Right lobe of liver (tissue), 6 donors: ENCODE results near the gene RAPGEF3. TPM values are rescaled to one million over a fixed set of nuclear protein-coding genes. Genes with fewer than 3 reads are reported as not detected.

Experiments
- ATAC-seq, 4 donors: fragments of 200-7000 bp; cut with Tn5 transposase; one replicate each; pipeline ENCODE4 v1.9.1; 2020; ENCODE audit warnings: mild to moderate bottlenecking in 4 of 4, moderate library complexity in 4 of 4
- DNase-seq, 3 donors: peaks; one replicate each; pipeline ENCODE4 v3.0.0-alpha.2; 2020
- H3K27ac ChIP-seq, 3 donors: fragments of 200-600 bp; one replicate each; pipeline ENCODE4 v1.8.0; 2022
- H3K27me3 ChIP-seq, 2 donors: fragments of 200-600 bp; one replicate each; pipeline ENCODE4 v1.8.0; 2022
- H3K36me3 ChIP-seq, 4 donors: fragments of 200-600 bp; sonication (generic) in 1 of 4; one replicate each; pipeline versions ENCODE4 v1.5.1 to v1.8.0; 2017 to 2022; ENCODE audit warnings: control low read depth in 1 of 4
- H3K4me1 ChIP-seq, 4 donors: fragments of 200-600 bp; sonication (generic) in 1 of 4; one replicate each; pipeline versions ENCODE4 v1.5.1 to v1.8.0; 2017 to 2022; ENCODE audit warnings: control low read depth in 1 of 4
- H3K4me3 ChIP-seq, 3 donors: fragments of 200-600 bp; one replicate each; pipeline ENCODE4 v1.8.0; 2022
- H3K9me3 ChIP-seq, 4 donors: fragments of 200-600 bp; sonication (generic) in 1 of 4; one replicate each; pipeline versions ENCODE4 v1.5.1 to v1.8.0; 2017 to 2022; ENCODE audit warnings: control low read depth in 1 of 4
- POLR2A ChIP-seq: fragments of 450-650 bp; IDR thresholded peaks from one replicate; pipeline ENCODE4 v1.6.1; 2017; ENCODE audit warnings: antibody characterized with exemption, mild to moderate bottlenecking
- WGBS: methylation state at CpG from one replicate; pipeline ENCODE4 v1.1.6; 2018; ENCODE audit warnings: low coverage, low lambda C conversion rate; ENCODE audit not compliant: insufficient coverage; ENCODE audit errors: missing lambda C conversion rate; 5-methylcytosine and 5-hydroxymethylcytosine counted together
- intact Hi-C, 2 donors: fragments of 100-400 bp; cut with DNase I; formaldehyde crosslinking; loops; one replicate each; pipeline versions ENCODE4 v1.11.2 to v1.14.1; 2022
- total RNA-seq, 6 experiments: library from RNA; depleted of rRNA in 2 of 6; stranded (reverse); fragments of >200 nt in 2 of 6; fragmentation: NEBNext Ultra II Directional in 3 of 6; extraction: Animal tissue kit (Norgen Biotek cat#: 25700) in 3 of 6; gene quantifications; one replicate each; pipeline versions ENCODE4 v1.1.0 to v1.2.4, GENCODE V29; 2016 to 2023
- TF ChIP-seq, protein P1 (sequence below), 4 donors: fragments of 200-600 bp in 3 of 4; fragments of 450-650 bp in 1 of 4; IDR thresholded peaks; one replicate each; pipeline versions ENCODE4 v1.5.1 to v1.8.0; 2016 to 2022; ENCODE audit warnings: antibody characterized with exemption in 4 of 4, mild to moderate bottlenecking in 2 of 4
- donor health status: DM: no; HTN: yes; CAD: no.
- donor health status: DM: no; HTN: no; CAD: no.
- donor health status: DM: no; HTN: no; CAD: no.
- donor health status: DM: no; HTN: yes; CAD: no.
- donor health status: DM: no; HTN: yes; CAD: no.

Gene RAPGEF3
- total RNA-seq, 6 experiments from 2014 or later: 0.81 to 4.6 (median 2.6) TPM

DNA sequence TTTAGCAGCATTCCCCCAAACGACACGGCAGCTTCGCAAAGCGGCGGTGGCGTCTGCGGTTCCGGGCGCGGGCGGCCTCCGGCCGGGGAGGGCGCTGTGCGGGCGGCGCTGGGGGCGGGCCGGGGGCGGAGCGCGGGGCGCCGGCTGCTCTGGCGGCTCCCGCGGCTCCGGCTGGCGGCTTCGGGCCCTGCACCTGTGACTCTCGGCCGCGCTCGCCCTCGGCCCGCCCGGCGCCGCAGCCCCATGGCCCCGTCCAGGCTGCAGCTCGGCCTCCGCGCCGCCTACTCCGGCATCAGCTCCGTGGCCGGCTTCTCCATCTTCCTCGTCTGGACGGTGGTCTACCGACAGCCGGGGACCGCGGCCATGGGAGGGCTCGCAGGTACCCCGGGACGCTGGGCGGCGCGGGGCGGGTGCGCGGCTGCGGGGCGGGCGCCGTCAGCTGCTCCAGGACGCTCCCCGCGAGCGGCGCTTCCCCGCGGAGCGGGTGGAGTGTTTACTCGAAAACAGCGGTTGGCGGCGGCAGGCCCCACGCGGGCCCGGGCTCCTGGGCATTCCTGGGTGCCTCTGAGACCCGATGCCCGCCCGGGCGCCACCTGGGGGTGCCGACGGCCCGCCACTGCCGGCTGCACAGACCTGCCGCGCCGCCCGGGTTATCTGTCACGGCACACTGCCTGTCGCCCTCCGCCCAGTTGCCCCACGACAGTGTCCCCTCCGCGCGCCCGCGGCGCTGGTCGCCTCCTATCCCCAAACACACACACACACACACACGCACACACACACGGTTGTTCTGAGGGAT lies 14.6 kb upstream of the RAPGEF3 start, which contains the start of gene SLC48A1:
Gene SLC48A1, plus strand, starts transcription at position 177 of the 796 bp plus-strand sequence. Its CDS starts 67 bp downstream, at position 244.
- Histone ChIP-seq H3K4me1 (peaks cover 0 to 42% (median 3%) of the 10 kb centered on the region in 4 donors), H3K27ac (peak within 1 kb of the TSS; percentile 50 to 83 (median 79)), H3K4me3 (peak within 1 kb of the TSS; percentile 88 to 99 (median 95)), H3K27me3 (no peaks in the 10 kb centered on the region), H3K36me3 (no peaks in the 10 kb centered on the region), H3K9me3 (no peaks in the 10 kb centered on the region)
- TF ChIP-seq, protein P1, sequence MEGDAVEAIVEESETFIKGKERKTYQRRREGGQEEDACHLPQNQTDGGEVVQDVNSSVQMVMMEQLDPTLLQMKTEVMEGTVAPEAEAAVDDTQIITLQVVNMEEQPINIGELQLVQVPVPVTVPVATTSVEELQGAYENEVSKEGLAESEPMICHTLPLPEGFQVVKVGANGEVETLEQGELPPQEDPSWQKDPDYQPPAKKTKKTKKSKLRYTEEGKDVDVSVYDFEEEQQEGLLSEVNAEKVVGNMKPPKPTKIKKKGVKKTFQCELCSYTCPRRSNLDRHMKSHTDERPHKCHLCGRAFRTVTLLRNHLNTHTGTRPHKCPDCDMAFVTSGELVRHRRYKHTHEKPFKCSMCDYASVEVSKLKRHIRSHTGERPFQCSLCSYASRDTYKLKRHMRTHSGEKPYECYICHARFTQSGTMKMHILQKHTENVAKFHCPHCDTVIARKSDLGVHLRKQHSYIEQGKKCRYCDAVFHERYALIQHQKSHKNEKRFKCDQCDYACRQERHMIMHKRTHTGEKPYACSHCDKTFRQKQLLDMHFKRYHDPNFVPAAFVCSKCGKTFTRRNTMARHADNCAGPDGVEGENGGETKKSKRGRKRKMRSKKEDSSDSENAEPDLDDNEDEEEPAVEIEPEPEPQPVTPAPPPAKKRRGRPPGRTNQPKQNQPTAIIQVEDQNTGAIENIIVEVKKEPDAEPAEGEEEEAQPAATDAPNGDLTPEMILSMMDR (IDR thresholded peaks at IDR 0.05): peak in 3 of 4 donors; percentile 30 to 67 (median 31)
- TF ChIP-seq POLR2A: peak; percentile 88
- peak; percentile 83 to 86 (median 84) for DNase-seq
- ATAC-seq: peak; percentile 76 to 91 (median 86)
- intact Hi-C loops: no loop called here
- 0% methylated on average over 13 of the region's 106 CpGs for WGBS

DNA sequence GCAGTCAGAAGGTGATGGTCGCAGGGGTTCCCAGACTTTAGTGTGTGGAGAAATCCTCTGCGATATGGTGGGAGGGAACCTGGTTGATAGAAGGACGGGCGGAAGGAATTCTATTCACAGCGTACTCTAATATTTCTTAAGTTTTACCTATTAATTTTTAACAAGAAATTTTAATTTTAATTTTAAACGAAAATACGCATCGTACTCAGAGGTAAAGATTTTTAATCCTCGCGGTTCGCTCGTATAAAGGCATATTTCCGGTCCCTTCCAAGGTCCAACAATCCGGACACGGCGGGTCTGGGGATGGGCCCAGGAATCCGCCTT lies 14.0 kb upstream of the RAPGEF3 start:
- 12% methylated on average over 17 of the region's 17 CpGs for WGBS
- Histone ChIP-seq H3K9me3 (no peaks in the 10 kb centered on the region), H3K27ac (peak overlapping the region in 1 of 3 donors; percentile 83), H3K4me3 (peak overlapping the region; percentile 88 to 99 (median 95)), H3K36me3 (no peaks in the 10 kb centered on the region), H3K27me3 (no peaks in the 10 kb centered on the region), H3K4me1 (peaks cover 0 to 47% (median 3%) of the 10 kb centered on the region in 4 donors)
- no peak for DNase-seq
- ATAC-seq: no peak
- no peak for TF ChIP-seq POLR2A
- TF ChIP-seq, protein P1 (IDR thresholded peaks at IDR 0.05): peak in 1 of 4 donors; percentile 41
- intact Hi-C loops: no loop called here

DNA sequence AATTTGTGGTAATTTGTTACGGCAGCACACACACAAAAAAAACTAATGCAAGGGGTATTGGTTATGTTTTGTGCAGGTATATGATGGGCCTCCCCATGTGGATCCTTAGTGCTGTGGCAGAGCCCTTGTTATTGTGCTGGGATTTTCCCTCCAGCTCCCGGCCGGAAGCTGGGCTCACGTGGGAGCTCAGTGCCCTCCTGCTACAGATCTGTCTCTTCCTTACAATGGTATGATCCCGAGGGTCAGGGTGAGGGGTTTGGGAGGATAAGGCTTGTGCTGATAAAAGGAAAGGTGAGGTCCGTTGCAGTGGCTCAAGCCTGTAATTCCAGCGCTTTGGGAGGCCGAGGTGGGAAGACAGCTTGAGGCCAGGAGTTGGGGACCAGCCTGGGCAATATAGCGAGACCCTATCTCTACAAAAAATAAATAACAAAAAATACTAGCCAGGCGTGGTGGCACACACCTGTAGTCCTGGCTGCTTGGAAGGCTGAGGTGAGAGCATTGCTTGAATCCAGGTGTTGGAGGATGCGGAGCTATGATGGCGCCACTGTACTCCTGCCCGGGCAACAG lies 13.5 kb upstream of the RAPGEF3 start:
- H3K36me3 ChIP-seq: no peaks in the 10 kb centered on the region
- ATAC-seq (no peak), DNase-seq (peak in 1 of 3 donors; percentile 36)
- H3K9me3 ChIP-seq: no peaks in the 10 kb centered on the region
- intact Hi-C loops: no loop called here
- 72% methylated on average over 13 of the region's 13 CpGs for WGBS
- H3K27me3 ChIP-seq: no peaks in the 10 kb centered on the region
- peaks cover 0 to 43% (median 3%) of the 10 kb centered on the region in 4 donors for H3K4me1 ChIP-seq
- no peak overlapping the region for H3K27ac ChIP-seq
- H3K4me3 ChIP-seq: no peak overlapping the region
- TF ChIP-seq, protein P1 (IDR thresholded peaks at IDR 0.05): no peak
- TF ChIP-seq POLR2A: no peak

DNA sequence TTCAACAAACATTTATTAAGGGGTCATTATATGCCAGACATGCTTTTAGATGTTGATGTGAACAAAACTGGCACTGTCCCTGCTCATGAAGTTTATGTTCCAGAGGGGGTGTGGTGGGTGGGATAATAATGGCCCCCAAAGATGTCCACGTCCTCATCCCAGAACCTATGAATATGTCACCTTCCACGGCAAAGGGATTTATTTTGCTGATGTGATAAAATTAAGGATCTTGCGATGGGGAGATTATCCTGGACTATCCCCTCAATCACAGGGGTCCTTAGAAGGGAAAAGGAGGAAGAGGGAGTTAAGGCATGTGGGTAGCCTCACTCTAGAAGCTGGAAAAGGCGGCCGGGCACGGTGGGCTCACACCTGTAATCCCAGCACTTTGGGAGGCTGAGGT lies 12.6 kb upstream of the RAPGEF3 start:
- WGBS: 97% methylated on average over 6 of the region's 6 CpGs
- no peak overlapping the region for H3K4me3 ChIP-seq
- H3K9me3 ChIP-seq: no peaks in the 10 kb centered on the region
- no peak overlapping the region for H3K27ac ChIP-seq
- no peaks in the 10 kb centered on the region for H3K36me3 ChIP-seq
- intact Hi-C loops: no loop called here
- peaks cover 0 to 34% (median 3%) of the 10 kb centered on the region in 4 donors for H3K4me1 ChIP-seq
- H3K27me3 ChIP-seq: no peaks in the 10 kb centered on the region
- TF ChIP-seq POLR2A: no peak
- TF ChIP-seq, protein P1 (IDR thresholded peaks at IDR 0.05): no peak
- DNase-seq (no peak), ATAC-seq (no peak)
